ENCODE results near the gene TECTB.

Gene TECTB

GRCh38 chr10:112304267-112304859 lies 21.2 kb downstream of the TECTB start:
- in situ Hi-C loops (cut with MboI; ENCODE audit: low sequenced_read_pairs), result no loop called here

GRCh38 chr10:112307358-112308124 lies 24.3 kb downstream of the TECTB start:
- in situ Hi-C loops (cut with MboI; ENCODE audit: low sequenced_read_pairs), result no loop called here

GRCh38 chr10:112308125-112308502 lies 24.9 kb downstream of the TECTB start:
- in situ Hi-C loops (cut with MboI; ENCODE audit: low sequenced_read_pairs), result no loop called here

GRCh38 chr10:112311481-112311880 lies 28.3 kb downstream of the TECTB start:
- in situ Hi-C loops (cut with MboI; ENCODE audit: low sequenced_read_pairs), result no loop called here

- in situ Hi-C loops (cut with MboI; ENCODE audit: low sequenced_read_pairs), result no loop called here
Measured at GRCh38 chr10:112313234-112313633, 30.0 kb downstream of the TECTB start.

- in situ Hi-C loops (cut with MboI; ENCODE audit: low sequenced_read_pairs), result no loop called here
Measured at GRCh38 chr10:112313911-112314310, 30.7 kb downstream of the TECTB start.

- in situ Hi-C loops (cut with MboI; ENCODE audit: low sequenced_read_pairs), result no loop called here
Measured at GRCh38 chr10:112314822-112315474, 31.7 kb downstream of the TECTB start.

GRCh38 chr10:112327678-112328077 lies 44.5 kb downstream of the TECTB start:
- in situ Hi-C loops (cut with MboI; ENCODE audit: low sequenced_read_pairs), result no loop called here

GRCh38 chr10:112330162-112330561 lies 47.0 kb downstream of the TECTB start:
- in situ Hi-C loops (cut with MboI; ENCODE audit: low sequenced_read_pairs), result no loop called here

GRCh38 chr10:112330607-112331160 lies 47.5 kb downstream of the TECTB start:
- in situ Hi-C loops (cut with MboI; ENCODE audit: low sequenced_read_pairs), result no loop called here

- in situ Hi-C loops (cut with MboI; ENCODE audit: low sequenced_read_pairs), result no loop called here
Measured at GRCh38 chr10:112332022-112332421, 48.8 kb downstream of the TECTB start.

GRCh38 chr10:112332509-112333228 lies 49.5 kb downstream of the TECTB start:
- in situ Hi-C loops (cut with MboI; ENCODE audit: low sequenced_read_pairs), result no loop called here

GRCh38 chr10:112333452-112333851 lies 50.3 kb downstream of the TECTB start:
- in situ Hi-C loops (cut with MboI; ENCODE audit: low sequenced_read_pairs), result no loop called here

- in situ Hi-C loops (cut with MboI; ENCODE audit: low sequenced_read_pairs), result no loop called here
Measured at GRCh38 chr10:112335111-112335867, 52.1 kb downstream of the TECTB start.

- in situ Hi-C loops (cut with MboI; ENCODE audit: low sequenced_read_pairs), result no loop called here
Measured at GRCh38 chr10:112335868-112336265, 52.7 kb downstream of the TECTB start.

GRCh38 chr10:112336556-112337201 lies 53.5 kb downstream of the TECTB start:
- in situ Hi-C loops (cut with MboI; ENCODE audit: low sequenced_read_pairs), result no loop called here

- in situ Hi-C loops (cut with MboI; ENCODE audit: low sequenced_read_pairs), result no loop called here
Measured at GRCh38 chr10:112338957-112339356, 55.8 kb downstream of the TECTB start.

GRCh38 chr10:112340601-112341000 lies 57.4 kb downstream of the TECTB start:
- in situ Hi-C loops (cut with MboI; ENCODE audit: low sequenced_read_pairs), result no loop called here

GRCh38 chr10:112343056-112343806 lies 60.0 kb downstream of the TECTB start:
- in situ Hi-C loops (cut with MboI; ENCODE audit: low sequenced_read_pairs), result no loop called here

All from HL-60/S4 treated with retinoic acid at 250 ng/mL for 4 days and 3 days (cell line).